GM18505 (cell line): ENCODE measurements around the gene GRK3.
"Not testable (repeated sequence)": the region's sequence is repeated elsewhere in the genome, so short reads cannot be mapped to it uniquely, and the experiment has no call there.

Source experiments
- ATAC-seq: cut with Tn5 transposase; IDR thresholded peaks from one replicate; pipeline ENCODE4 v1.9.1; 2021; ENCODE audit not compliant: unreplicated experiment
- POLR2A ChIP-seq: IDR thresholded peaks from 4 replicates; pipeline ENCODE4 v1.6.1; 2011; ENCODE audit warnings: borderline replicate concordance; ENCODE audit not compliant: insufficient read depth, insufficient read length; ENCODE audit errors: extremely low read depth

The GRK3 gene

DNA sequence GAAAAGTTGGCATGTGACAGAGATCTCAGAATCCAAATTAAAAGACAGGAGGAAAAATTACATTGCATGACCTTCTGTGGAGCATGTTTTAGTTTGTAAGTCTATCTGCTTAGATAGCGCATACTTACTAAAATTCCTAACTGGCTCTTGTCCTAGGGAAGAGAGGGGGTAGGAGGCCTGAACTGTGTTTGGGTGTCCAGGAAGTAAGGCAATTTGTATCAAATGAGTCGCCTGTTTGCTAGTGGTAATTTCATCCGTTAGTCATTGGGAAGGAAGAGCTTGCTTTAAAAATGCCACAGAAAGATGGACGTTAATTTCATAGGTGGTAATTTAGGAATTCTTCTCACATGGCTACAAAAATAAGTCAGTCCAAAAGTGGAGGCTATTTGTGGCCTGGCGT, 18.5 kb downstream of the GRK3 start:
- ATAC-seq: no peak
- TF ChIP-seq POLR2A: no peak

DNA sequence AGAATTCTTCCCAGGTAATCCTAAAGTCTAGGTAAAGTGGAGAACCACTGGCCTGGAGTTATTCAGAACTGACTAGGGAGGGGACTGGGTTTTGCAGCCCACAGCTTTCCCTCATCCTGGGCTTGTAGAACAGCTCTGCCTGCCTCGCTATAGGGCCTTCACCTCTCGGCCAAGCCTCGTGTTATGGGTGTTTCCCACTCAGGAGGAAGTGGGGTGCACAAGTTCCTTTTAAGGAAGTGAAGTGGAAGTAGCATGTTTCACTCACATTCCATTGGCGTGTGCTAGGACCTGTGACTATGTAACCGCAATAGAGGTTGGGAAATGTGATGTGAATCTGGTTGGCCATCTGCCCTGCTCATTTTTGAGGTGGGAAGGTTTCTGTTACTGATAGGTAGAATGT, 20.5 kb downstream of the GRK3 start:
- ATAC-seq: not testable (repeated sequence)

DNA sequence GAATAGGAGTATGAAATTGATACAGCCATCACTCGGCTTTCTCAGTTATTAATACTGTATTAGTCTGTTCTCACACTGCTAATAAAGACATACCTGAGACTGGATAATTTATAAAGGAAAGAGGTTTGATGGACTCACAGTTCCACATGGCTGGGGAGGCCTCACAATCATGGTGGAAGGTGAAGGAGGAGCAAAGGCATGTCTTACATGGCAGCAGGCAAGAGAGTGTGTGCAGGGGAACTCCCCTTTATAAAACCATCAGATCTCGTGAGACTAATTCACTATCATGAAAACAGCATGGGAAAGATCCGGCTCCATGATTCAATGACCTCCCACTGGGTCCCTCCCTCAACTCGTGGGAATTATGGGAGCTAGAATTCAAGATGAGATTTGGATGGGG, 25.2 kb downstream of the GRK3 start:
- ATAC-seq: not testable (repeated sequence)

DNA sequence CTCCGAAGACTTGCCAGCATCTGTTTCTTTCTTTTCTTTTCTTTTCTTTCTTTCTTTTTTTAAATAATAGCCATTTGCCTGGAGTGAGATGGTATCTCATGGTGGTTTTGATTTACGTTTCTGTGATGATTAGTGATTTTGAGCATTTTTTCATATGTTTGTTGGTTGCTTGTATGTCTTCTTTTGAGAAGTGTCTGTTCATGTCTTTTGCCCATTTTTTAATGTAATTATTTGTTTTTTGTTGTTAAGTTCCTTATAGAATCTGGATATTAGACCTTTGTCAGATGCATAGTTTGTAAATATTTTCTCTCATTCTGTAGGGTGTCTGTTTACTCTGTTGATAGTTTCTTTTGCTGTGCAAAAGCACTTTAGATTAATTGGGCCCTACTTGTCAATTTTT, 28.8 kb downstream of the GRK3 start:
- not testable (repeated sequence) for ATAC-seq

DNA sequence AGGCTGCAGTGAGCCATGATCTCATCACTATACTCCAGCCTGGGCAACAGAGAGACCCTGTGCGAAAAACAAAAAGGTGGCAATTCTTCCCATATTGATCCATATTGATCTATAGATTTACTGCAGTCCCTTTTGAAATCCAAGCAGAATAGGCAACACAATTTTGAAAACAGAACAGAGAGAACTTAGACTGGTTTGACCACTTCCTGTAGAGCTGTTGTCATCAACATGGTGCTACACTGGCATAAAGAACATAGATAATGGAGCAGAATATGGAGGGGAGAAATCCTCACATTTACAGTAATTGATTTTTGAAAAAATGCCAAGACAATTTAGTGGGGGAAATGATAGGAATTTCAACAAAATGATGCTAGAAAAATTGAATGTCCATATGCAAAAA, 34.1 kb downstream of the GRK3 start:
- TF ChIP-seq POLR2A: no peak
- ATAC-seq: no peak

DNA sequence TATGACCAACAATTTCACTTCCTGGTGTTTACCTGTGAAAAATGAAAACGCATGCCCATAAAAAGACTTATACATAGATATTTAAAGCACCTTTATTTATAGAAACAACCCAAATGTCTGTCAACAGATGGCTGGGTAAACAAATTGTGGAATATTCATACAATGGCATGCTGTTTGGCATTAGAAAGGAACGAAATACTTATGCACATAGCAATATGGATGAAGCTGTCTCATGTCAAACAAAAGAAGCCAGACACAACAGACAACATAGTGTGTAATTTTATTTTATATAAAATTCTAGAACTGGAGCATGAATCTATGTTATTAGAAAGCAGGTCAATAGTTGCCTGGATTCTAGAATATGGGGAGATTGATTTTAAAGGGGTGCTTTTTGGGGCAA, 38.0 kb downstream of the GRK3 start:
- ATAC-seq: no peak
- no peak for TF ChIP-seq POLR2A

DNA sequence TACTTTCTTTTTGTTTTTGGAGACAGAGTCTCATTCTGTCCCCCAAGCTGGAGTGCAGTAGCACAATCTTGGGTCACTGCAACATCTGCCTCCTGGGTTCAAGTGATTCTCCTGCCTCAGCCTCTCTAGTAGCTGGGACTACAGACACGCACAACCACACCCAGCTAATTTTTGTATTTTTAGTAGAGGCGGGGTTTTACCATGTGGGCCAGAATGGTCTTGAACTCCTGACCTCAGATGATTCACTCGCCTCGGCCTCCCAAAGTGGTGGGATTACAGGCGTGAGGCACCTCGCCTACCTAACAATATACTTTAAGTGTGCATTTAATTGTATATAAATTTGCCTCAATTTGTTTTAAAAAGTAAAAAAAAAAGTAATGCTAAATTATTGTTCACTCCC, 38.4 kb downstream of the GRK3 start:
- ATAC-seq: no peak
- no peak for TF ChIP-seq POLR2A

DNA sequence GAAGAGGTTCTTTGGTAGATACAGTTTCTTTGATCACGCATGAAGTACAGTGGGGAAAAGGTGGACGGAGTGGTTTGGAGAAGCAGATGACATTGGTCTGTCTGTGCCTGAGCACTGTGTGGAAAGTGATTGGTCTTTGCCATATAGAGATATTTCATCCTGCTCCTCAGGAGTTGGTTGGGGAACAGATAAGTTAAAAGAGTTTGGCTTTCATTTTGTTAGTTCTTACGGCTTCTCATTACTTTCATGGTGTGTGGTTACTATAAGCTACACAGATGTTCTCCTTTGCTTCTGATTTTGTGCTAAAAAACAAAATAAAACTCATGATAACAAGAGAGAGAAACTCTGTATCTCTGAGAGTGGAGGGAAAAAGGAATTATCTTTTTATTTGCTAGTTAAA, 40.7 kb downstream of the GRK3 start:
- ATAC-seq: not testable (repeated sequence)

DNA sequence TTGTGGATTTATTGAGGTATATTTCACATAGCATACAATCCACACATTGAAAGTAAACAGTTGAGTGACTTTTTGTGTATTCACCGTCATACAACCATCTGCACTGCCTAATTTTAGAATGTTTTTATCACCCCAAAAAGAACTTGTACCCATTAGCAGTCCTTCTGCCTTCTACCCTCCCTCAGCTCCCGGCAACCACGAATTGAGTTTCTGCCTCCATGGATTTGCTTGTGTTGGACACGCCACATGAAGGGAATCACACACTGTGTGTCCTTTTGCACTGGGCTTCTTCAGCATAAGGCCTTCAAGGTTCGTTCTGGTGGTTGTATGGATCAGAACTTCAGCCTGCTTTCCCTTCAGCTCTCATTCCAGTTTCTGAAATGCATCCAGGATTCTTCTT, 41.1 kb downstream of the GRK3 start:
- ATAC-seq: not testable (repeated sequence)

DNA sequence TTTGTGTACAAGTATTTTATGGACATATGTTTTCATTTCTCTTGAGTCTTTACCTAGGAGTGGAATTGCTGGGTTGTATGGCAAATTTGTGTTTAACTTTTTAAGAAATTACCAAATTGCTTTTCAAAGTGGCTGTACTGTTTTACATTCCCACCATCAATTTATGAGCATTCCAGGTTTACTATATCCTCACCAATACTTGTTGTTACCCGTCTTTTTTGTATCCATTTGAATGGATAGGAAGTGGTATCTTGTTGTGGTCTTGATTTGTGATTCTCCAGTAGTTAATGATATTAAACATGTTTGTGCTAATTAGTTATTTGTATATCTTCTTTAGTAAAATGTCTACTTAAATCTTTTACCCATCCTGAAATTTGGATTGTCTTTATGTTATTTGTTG, 46.8 kb downstream of the GRK3 start:
- not testable (repeated sequence) for ATAC-seq

DNA sequence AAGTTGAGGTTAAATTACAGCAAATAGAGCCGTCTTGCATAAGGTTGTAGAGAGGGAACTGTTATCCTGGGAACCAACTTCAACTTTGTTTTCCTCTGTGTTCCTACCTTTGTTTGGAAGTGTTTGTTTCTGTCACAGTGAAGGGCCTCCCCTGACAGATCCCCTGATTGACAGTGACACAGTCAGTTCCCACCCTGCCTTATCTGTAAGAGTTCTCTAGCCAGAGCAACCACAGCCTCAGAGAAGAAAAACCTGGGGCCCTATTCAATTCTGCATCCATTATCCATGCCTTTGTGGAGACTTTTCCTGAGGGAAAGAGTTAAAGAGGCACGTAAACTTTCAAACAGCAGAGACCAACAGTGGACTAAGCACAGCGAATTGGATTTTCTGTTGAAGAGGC, 48.7 kb downstream of the GRK3 start:
- ATAC-seq: not testable (repeated sequence)

DNA sequence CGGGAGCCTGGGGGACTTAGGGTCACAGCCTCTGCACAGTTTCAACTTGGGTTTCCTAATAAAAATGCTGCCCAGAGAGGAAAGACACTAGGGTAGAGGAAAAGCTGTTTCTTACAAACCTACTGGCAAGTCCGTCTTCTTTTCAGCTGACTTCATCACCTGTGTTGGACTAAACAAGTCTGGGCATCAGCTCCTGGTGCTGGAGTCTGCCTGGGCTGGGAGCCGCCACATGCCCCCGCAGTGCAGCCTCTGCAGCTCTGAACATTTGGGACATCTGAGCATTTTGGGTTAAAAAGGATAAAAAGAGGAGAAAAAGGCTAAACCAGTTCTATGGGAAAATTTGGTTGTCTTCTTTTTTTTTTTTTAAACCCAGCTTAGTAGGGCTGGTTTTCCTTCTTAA, 49.1 kb downstream of the GRK3 start:
- not testable (repeated sequence) for ATAC-seq

DNA sequence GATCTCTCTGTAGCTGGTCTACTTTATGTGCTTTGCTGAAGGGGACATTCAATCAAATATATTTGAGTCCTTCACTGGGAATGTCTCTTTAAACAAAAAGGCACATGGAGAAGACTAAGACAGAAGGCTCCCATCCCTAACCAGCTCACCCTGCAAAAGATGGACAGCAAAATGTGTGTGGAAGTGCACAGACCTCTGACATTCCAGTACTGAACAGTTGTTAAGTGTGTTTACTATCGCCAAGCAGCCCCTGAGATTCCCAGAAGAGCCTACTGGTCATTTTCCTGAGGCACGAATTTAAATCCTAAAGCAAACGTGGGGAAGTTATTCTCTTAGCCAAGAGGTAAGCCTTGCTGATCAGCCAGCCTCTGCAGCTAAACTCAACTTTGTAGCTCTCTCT, 50.3 kb downstream of the GRK3 start:
- ATAC-seq: not testable (repeated sequence)

DNA sequence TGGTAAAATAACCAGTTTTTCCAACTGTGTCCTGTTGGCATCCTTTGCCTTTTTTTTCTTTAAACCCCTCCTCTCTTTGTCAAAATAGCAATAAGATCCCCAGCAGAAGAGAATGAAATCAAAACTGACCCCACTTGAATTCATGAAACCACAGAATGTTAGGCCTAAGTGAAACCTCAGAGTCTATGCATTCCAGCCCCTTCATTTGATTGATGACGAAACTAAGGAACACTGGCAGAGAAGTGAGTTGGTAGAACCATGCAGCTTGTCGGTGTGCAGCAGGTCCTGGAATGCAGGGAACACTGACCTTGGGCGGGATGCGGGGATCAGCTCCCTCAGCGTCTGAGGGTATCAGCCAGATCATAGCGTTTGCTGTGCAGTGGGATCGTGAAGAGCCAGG, 57.5 kb downstream of the GRK3 start:
- no peak for ATAC-seq
- no peak for TF ChIP-seq POLR2A

DNA sequence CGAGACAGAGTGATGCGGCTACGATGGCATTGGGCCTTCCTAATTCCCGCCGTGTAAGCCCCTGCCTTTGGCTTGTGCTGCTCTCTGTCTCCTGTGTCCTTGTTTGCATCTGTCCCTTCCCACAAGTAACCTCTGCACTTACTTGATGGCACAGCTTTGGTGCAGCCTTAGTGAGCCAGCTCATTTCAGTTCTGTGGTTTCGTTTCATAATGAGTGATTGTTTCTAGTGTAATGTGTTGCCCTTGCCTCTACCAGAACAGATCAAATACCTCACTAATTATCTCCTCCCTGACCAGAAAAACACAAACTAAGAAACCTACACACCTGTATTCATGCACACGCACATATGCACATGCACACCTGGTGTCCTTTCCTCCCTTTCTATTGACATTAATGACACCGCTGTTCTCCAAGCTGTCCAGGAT, 58.8 kb downstream of the GRK3 start:
- ATAC-seq: no peak
- TF ChIP-seq POLR2A: no peak

DNA sequence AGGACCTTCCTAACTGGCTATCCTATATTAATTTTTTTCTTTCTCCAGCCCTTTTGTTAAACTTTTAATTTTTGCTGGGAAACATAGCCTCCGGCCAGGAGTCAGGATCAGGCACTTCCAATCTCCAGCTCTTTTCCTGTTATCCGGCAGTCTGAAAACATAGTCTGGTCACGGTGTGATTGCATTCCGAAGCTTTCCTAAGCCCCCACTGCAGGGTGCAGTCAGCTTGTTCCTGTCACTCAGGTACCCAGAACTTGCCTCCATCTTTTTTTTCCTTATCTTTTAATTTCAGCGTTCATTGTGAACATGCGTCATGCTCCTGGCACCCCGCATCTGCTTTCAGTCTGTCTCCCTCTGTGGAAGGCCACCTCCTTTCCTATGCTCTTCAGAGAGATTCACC, 59.4 kb downstream of the GRK3 start:
- ATAC-seq: no peak
- TF ChIP-seq POLR2A: no peak

DNA sequence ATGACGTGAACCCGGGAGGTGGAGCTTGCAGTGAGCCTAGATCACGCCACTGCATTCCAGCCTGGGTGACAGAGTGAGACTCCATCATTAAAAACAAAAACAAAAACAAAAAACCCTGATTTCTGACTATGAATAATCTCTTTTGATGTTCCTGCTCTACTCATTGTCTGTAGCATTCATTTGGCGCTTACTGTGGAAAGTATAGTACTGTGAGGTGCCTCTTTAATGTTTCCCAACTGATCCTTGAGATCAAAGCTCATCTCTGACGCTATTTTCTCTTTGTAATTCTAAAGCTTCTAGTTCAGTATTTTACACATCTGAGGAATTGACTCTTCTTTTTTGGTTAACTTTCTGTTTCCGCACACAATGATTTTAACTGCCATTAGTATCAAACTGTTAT, 60.0 kb downstream of the GRK3 start:
- TF ChIP-seq POLR2A: no peak
- ATAC-seq: no peak

DNA sequence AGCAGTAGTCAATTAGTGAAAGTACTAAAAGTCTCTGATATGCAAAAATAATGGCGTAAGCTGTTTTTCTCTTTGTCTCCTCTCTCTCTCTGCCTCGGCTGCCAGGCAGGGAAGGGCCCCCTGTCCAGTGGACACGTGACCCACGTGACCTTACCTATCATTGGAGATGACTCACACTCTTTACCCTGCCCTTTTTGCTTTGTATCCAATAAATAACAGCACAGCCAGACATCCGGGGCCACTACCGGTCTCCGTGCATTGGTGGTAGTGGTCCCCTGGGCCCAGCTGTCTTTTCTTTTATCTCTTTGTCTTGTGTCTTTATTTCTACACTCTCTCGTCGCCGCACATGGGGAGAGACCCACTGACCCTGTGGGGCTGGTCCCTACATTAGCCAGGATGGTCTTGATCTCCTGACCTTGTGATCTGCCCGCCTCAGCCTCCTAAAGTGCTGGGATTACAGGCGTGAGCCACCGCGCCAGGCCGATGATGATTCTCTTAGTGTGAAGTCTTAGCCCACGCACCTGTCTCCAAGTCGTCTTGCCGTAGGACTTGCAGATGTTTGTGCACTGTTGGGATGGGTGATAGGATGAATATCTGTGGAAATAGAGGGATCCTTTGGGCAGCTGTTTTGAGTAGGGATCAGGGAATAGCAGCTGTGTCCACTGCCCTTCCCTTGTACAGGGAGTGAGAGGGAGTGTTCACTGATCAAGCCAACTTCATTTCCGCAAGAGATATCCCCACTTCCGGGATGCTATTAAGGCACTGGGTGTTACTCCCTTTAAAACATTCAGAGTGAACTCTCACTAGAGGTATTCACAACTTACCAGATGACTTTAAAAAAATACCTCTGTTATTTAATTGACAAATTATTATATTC, 61.5 kb downstream of the GRK3 start:
- ATAC-seq: not testable (repeated sequence)
